Osteoblast (primary cell): ENCODE results near the gene ITGB3BP. TPM values are rescaled to one million over a fixed set of nuclear protein-coding genes. Genes with fewer than 3 reads are reported as not detected.

ENCODE experiments used
- DNase-seq: peaks from one replicate; pipeline ENCODE4 v3.0.0; 2011; ENCODE audit warnings: low spot score, mixed read lengths; ENCODE audit not compliant: insufficient read length; ENCODE audit errors: missing footprints
- H2AFZ ChIP-seq: 2 replicates; pipeline ENCODE4 v1.6.0; 2011; ENCODE audit warnings: mild to moderate bottlenecking, low read length
- H3K27ac ChIP-seq: 2 replicates; pipeline ENCODE4 v1.5.1; 2011; ENCODE audit warnings: mild to moderate bottlenecking, low read depth, low read length, moderate library complexity
- H3K27me3 ChIP-seq: 2 replicates; pipeline ENCODE4 v1.6.0; 2012; ENCODE audit warnings: mild to moderate bottlenecking, control low read depth, inconsistent platforms, low read length, moderate library complexity; ENCODE audit not compliant: insufficient read depth
- H3K36me3 ChIP-seq: 2 replicates; pipeline ENCODE4 v1.5.1; 2011; ENCODE audit warnings: mild to moderate bottlenecking, low read length, control low read depth, moderate library complexity; ENCODE audit not compliant: insufficient read depth
- H3K4me1 ChIP-seq: 2 replicates; pipeline ENCODE4 v1.5.1; 2011; ENCODE audit warnings: mild to moderate bottlenecking, low read length, control low read depth, moderate library complexity; ENCODE audit not compliant: insufficient read depth
- H3K4me2 ChIP-seq: 2 replicates; pipeline ENCODE4 v1.6.0; 2011; ENCODE audit warnings: mild to moderate bottlenecking, low read length; ENCODE audit not compliant: insufficient read depth
- H3K4me3 ChIP-seq: fragments of 200-600 bp; sonication (generic); 3 replicates; pipeline ENCODE4 v1.5.1; 2012; ENCODE audit warnings: mild to moderate bottlenecking, low read length, inconsistent platforms; ENCODE audit not compliant: insufficient read depth
- H3K79me2 ChIP-seq: 2 replicates; pipeline ENCODE4 v1.6.0; 2012; ENCODE audit warnings: mild to moderate bottlenecking, low read length, control low read depth, inconsistent platforms; ENCODE audit not compliant: insufficient read depth
- H3K9me3 ChIP-seq: 2 replicates; pipeline ENCODE4 v1.5.1; 2011; ENCODE audit warnings: low read depth, low read length, control low read depth
- H4K20me1 ChIP-seq: 2 replicates; pipeline ENCODE4 v1.6.0; 2012; ENCODE audit warnings: mild to moderate bottlenecking, low read length, control low read depth; ENCODE audit not compliant: insufficient read depth
- small RNA-seq: library from RNA; depleted of rRNA; stranded (forward); fragments of <200 nt; gene quantifications from one replicate; pipeline ENCODE3, GENCODE V24; 2012
- total RNA-seq: library from RNA; depleted of rRNA; stranded (reverse); fragments of >200 nt; gene quantifications from 2 replicates; pipeline ENCODE4 v1.2.3, GENCODE V29; 2012
- TF ChIP-seq, protein P1 (sequence below): IDR thresholded peaks from 2 replicates; pipeline ENCODE4 v1.5.1; 2011; ENCODE audit warnings: mild to moderate bottlenecking, low read depth, low read length, moderate library complexity; ENCODE audit errors: extremely low read depth

The ITGB3BP gene
- total RNA-seq, 1 donor = 10.5 TPM

DNA sequence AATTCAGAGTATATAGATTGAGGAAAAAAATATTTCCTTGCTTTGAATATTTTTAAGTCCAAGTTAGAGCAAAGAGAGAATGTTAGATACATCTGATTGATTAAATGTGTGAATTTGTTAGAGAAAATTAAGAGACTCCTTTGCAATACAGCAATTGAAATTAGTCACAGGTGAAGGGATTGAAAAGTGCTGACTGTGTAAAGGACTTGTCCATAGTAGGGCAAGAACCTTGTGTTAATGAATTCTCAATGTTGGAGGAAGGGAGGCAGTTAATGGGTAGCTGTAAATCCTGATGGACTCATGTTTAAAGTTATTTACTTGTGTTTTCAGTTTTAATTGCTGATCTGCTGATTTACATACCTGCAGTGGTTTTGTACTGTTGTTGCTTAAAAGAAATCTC is 117.0 kb downstream of the ITGB3BP start:
- no peaks in the 10 kb centered on the region for H3K36me3 ChIP-seq
- H4K20me1 ChIP-seq = no peaks in the 10 kb centered on the region
- DNase-seq = no peak
- no peak overlapping the region for H3K4me3 ChIP-seq
- TF ChIP-seq, protein P1, sequence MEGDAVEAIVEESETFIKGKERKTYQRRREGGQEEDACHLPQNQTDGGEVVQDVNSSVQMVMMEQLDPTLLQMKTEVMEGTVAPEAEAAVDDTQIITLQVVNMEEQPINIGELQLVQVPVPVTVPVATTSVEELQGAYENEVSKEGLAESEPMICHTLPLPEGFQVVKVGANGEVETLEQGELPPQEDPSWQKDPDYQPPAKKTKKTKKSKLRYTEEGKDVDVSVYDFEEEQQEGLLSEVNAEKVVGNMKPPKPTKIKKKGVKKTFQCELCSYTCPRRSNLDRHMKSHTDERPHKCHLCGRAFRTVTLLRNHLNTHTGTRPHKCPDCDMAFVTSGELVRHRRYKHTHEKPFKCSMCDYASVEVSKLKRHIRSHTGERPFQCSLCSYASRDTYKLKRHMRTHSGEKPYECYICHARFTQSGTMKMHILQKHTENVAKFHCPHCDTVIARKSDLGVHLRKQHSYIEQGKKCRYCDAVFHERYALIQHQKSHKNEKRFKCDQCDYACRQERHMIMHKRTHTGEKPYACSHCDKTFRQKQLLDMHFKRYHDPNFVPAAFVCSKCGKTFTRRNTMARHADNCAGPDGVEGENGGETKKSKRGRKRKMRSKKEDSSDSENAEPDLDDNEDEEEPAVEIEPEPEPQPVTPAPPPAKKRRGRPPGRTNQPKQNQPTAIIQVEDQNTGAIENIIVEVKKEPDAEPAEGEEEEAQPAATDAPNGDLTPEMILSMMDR = no peak
- no peaks in the 10 kb centered on the region for H3K9me3 ChIP-seq
- no peaks in the 10 kb centered on the region for H3K27me3 ChIP-seq
- H2AFZ ChIP-seq = no peak overlapping the region
- no peaks in the 10 kb centered on the region for H3K79me2 ChIP-seq
- no peaks in the 10 kb centered on the region for H3K4me1 ChIP-seq
- no peak overlapping the region for H3K4me2 ChIP-seq
- H3K27ac ChIP-seq = no peak overlapping the region

DNA sequence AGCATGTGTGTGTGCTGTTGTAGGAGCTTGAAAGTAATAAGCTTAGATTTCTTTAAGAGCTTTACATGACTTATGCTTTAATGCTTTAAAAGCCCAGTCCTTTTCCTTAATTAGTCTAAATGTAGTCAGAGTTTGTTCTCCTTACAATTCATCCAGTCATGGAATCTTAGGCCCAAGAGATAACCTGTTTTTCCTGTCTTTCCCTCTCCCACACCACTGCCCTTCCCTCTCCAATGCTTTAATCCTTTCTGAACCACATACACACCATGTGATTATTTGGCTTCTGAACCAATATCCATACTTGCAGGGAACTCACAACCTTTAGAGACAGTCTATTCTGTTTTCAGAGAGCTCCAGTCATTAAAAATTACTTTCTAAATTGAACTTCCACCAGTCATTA is 118.0 kb downstream of the ITGB3BP start:
- H3K27me3 ChIP-seq = no peaks in the 10 kb centered on the region
- DNase-seq = no peak
- TF ChIP-seq, protein P1 = no peak
- no peak overlapping the region for H3K4me2 ChIP-seq
- no peaks in the 10 kb centered on the region for H3K9me3 ChIP-seq
- H3K4me3 ChIP-seq = no peak overlapping the region
- H3K4me1 ChIP-seq = no peaks in the 10 kb centered on the region
- H2AFZ ChIP-seq = no peak overlapping the region
- no peaks in the 10 kb centered on the region for H3K36me3 ChIP-seq
- H3K79me2 ChIP-seq = no peaks in the 10 kb centered on the region
- H4K20me1 ChIP-seq = no peaks in the 10 kb centered on the region
- no peak overlapping the region for H3K27ac ChIP-seq

DNA sequence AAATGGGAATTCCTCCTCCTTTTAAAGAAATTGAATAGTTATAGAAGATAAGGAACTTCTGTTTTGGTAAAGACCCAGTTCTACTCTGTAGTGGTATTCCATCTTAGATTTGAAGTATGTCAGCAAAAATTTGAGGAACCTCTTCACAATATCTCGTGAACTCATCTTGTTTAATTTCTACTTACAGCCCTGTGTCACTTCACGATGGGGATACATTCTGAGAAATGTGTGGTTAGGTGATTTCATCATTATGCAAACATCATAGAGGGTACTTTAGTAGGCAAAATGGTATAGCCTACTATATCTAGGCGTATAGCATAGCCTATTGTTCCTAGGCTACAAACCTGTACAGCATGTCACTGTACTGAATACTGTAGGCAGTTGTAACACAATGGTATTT is 119.6 kb downstream of the ITGB3BP start:
- no peaks in the 10 kb centered on the region for H3K36me3 ChIP-seq
- H3K4me1 ChIP-seq = no peaks in the 10 kb centered on the region
- H3K9me3 ChIP-seq = no peaks in the 10 kb centered on the region
- no peaks in the 10 kb centered on the region for H3K79me2 ChIP-seq
- no peak overlapping the region for H2AFZ ChIP-seq
- H3K27me3 ChIP-seq = no peaks in the 10 kb centered on the region
- H3K4me3 ChIP-seq = no peak overlapping the region
- no peaks in the 10 kb centered on the region for H4K20me1 ChIP-seq
- H3K4me2 ChIP-seq = no peak overlapping the region
- TF ChIP-seq, protein P1 = no peak
- H3K27ac ChIP-seq = no peak overlapping the region
- DNase-seq = no peak

DNA sequence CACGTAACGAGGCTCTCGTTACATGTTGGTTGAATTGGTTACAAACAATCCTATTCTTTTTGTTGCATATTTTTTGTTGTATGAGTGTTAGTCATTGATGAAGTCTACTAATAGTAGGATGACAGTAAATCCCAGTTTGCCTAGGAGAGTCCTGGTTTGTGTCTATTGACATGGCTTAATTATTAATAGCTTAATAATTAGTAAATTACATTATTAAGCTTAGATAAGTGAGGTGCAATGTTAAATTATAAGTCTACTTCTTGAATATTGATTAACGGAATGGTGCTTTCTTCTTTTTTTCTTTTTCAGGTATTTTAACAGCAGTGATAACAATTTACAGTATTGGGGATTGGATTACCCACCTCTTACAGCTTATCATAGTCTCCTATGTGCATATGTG is 121.1 kb downstream of the ITGB3BP start:
- Histone ChIP-seq H3K4me2 (no peak overlapping the region), H3K4me1 (no peaks in the 10 kb centered on the region), H3K9me3 (no peaks in the 10 kb centered on the region), H3K4me3 (no peak overlapping the region), H3K27me3 (no peaks in the 10 kb centered on the region), H3K79me2 (no peaks in the 10 kb centered on the region), H2AFZ (no peak overlapping the region), H3K36me3 (no peaks in the 10 kb centered on the region), H4K20me1 (no peaks in the 10 kb centered on the region), H3K27ac (no peak overlapping the region)
- no peak for DNase-seq
- TF ChIP-seq, protein P1 = no peak

Small RNA genes within 50 kb of the gene (small RNA-seq; reads per million reads assigned to genes)
- gene RF02105 = not detected
- not detected for gene RF02106
- gene RF02107 = not detected
- not detected for gene RF02108
- gene RF02109 = not detected
- not detected for gene RF02110
- gene RN7SL488P = not detected
- not detected for gene RNU7-123P

Other genes with a start within 250 kb of the ITGB3BP start
- gene FOXD3, start 200.7 kb downstream of the ITGB3BP start, total RNA-seq = not detected in 2 replicates
- gene ALG6, start 155.6 kb downstream of the ITGB3BP start, total RNA-seq = 8.3 and 8.8 TPM in 2 replicates
- gene EFCAB7, start 300 bp upstream of the ITGB3BP start, total RNA-seq = 11.9 and 13.6 TPM in 2 replicates
- 126 and 128 TPM in 2 replicates for gene PGM1, start 70.2 kb upstream of the ITGB3BP start, total RNA-seq